IMR-90 (cell line): ENCODE measurements around the gene EXOC6B. TPM values are rescaled to one million over a fixed set of nuclear protein-coding genes. Genes with fewer than 3 reads are reported as not detected.

Experiments used
- ATAC-seq: fragments of 200-7000 bp; cut with Tn5 transposase; 2 replicates; pipeline ENCODE4 v1.9.1; 2020; ENCODE audit warnings: low read depth, mild to moderate bottlenecking, moderate library complexity
- BruUV-seq: library from RNA; stranded (reverse); fragments of 400-500 nt; replicated peaks from 2 replicates; lab custom pipeline; 2021; lab: Mats Ljungman, UMichigan
- CTCF ChIA-PET: fragments of 300-600 bp; formaldehyde crosslinking; extraction: SDS; loops from one replicate; lab custom pipeline; 2021; ENCODE audit warnings: antibody characterized with exemption; lab: Yijun Ruan, JAX
- POLR2A ChIA-PET: fragments of 300-600 bp; sonication (Branson Sonifier 250); formaldehyde crosslinking; loops from one replicate; lab custom pipeline; 2022; ENCODE audit warnings: antibody characterized with exemption; ENCODE audit not compliant: unreplicated experiment; lab: Charles Lee
- DNase-seq: peaks from one replicate; pipeline ENCODE4 v3.0.0; 2013
- H2AFZ ChIP-seq: replicated peaks from 2 replicates; pipeline ENCODE3; 2013; ENCODE audit warnings: low read length, mild to moderate bottlenecking; ENCODE audit not compliant: poor library complexity
- H2AK5ac ChIP-seq: 2 replicates; pipeline ENCODE4 v1.6.1; 2013; ENCODE audit warnings: low read depth, low read length, inconsistent platforms
- H2AK9ac ChIP-seq: replicated peaks from 2 replicates; pipeline ENCODE3; 2013; ENCODE audit warnings: mild to moderate bottlenecking, low read depth, low read length, moderate library complexity; ENCODE audit not compliant: poor library complexity
- H2BK120ac ChIP-seq: 2 replicates; pipeline ENCODE4 v1.6.1; 2013; ENCODE audit warnings: low read depth, low read length, inconsistent platforms
- H2BK15ac ChIP-seq: 3 replicates; pipeline ENCODE4 v1.6.1; 2013; ENCODE audit warnings: low read depth, low read length, inconsistent platforms
- H2BK20ac ChIP-seq: 2 replicates; pipeline ENCODE4 v1.6.1; 2013; ENCODE audit warnings: low read depth, mild to moderate bottlenecking, inconsistent platforms, low read length, moderate library complexity
- H2BK5ac ChIP-seq: 2 replicates; pipeline ENCODE4 v1.6.1; 2013; ENCODE audit warnings: mild to moderate bottlenecking, low read depth, low read length, inconsistent platforms; ENCODE audit not compliant: poor library complexity, severe bottlenecking
- H3K14ac ChIP-seq: replicated peaks from 2 replicates; pipeline ENCODE4 v1.6.1; 2013; ENCODE audit warnings: low read depth, low read length, inconsistent platforms
- H3K18ac ChIP-seq: 2 replicates; pipeline ENCODE4 v1.6.1; 2013; ENCODE audit warnings: low read depth, low read length, control low read depth
- H3K23ac ChIP-seq: 2 replicates; pipeline ENCODE4 v1.6.1; 2013; ENCODE audit warnings: low read depth, low read length, inconsistent platforms
- H3K27ac ChIP-seq: 2 replicates; pipeline ENCODE4 v1.5.1; 2013; ENCODE audit warnings: mild to moderate bottlenecking, control low read depth, low read length; ENCODE audit not compliant: insufficient read depth
- H3K27me3 ChIP-seq: 2 replicates; pipeline ENCODE4 v1.6.1; 2013; ENCODE audit warnings: low read length; ENCODE audit not compliant: control insufficient read depth, insufficient read depth
- H3K36me3 ChIP-seq: 2 replicates; pipeline ENCODE4 v1.6.1; 2013; ENCODE audit warnings: low read length, mixed read lengths; ENCODE audit not compliant: control insufficient read depth, insufficient read depth
- H3K4ac ChIP-seq: 2 replicates; pipeline ENCODE4 v1.6.1; 2013; ENCODE audit warnings: low read depth, low read length, inconsistent platforms
- H3K4me1 ChIP-seq: 2 replicates; pipeline ENCODE4 v1.6.1; 2013; ENCODE audit warnings: low read length, mixed read lengths; ENCODE audit not compliant: control insufficient read depth, insufficient read depth
- H3K4me2 ChIP-seq: 2 replicates; pipeline ENCODE4 v1.6.1; 2013; ENCODE audit warnings: low read depth, mild to moderate bottlenecking, control low read depth, low read length, moderate library complexity
- H3K4me3 ChIP-seq: 2 replicates; pipeline ENCODE4 v1.5.1; 2013; ENCODE audit warnings: low read depth, mild to moderate bottlenecking, control low read depth, low read length, moderate library complexity; ENCODE audit not compliant: insufficient read depth
- H3K56ac ChIP-seq: 2 replicates; pipeline ENCODE4 v1.6.1; 2013; ENCODE audit warnings: low read length, inconsistent platforms; ENCODE audit not compliant: insufficient read depth; ENCODE audit errors: extremely low read depth
- H3K79me1 ChIP-seq, 2 experiments: 2 replicates each; pipeline ENCODE4 v1.6.1; 2013; ENCODE audit warnings: low read length in 2 of 2, inconsistent platforms in 1 of 2, low read depth in 1 of 2
- H3K9ac ChIP-seq: 2 replicates; pipeline ENCODE4 v1.6.1; 2013; ENCODE audit warnings: low read depth, low read length, control low read depth
- H3K9me1 ChIP-seq: 2 replicates; pipeline ENCODE4 v1.6.1; 2013; ENCODE audit warnings: low read length, inconsistent platforms; ENCODE audit not compliant: insufficient read depth
- H3K9me3 ChIP-seq: 2 replicates; pipeline ENCODE4 v1.6.1; 2013; ENCODE audit warnings: low read length; ENCODE audit not compliant: control insufficient read depth, insufficient read depth
- H4K20me1 ChIP-seq: 2 replicates; pipeline ENCODE4 v1.6.1; 2013; ENCODE audit warnings: low read length, inconsistent platforms; ENCODE audit not compliant: insufficient read depth
- H4K5ac ChIP-seq: 2 replicates; pipeline ENCODE4 v1.6.1; 2013; ENCODE audit warnings: mild to moderate bottlenecking, low read depth, low read length, control low read depth
- H4K8ac ChIP-seq, 2 experiments: 2 replicates each; pipeline ENCODE4 v1.6.1; 2013; ENCODE audit warnings: low read depth in 2 of 2, low read length in 2 of 2, control low read depth in 1 of 2, inconsistent platforms in 1 of 2
- H4K91ac ChIP-seq: 2 replicates; pipeline ENCODE4 v1.6.1; 2013; ENCODE audit warnings: low read depth, low read length, inconsistent platforms; ENCODE audit not compliant: insufficient read depth
- CEBPB ChIP-seq: IDR thresholded peaks from 2 replicates; pipeline ENCODE4 v1.6.1; 2012; ENCODE audit warnings: low read depth, low read length, improper control_type of control experiment
- MAZ ChIP-seq: IDR thresholded peaks from 2 replicates; pipeline ENCODE4 v1.6.1; 2012; ENCODE audit warnings: low read depth, mild to moderate bottlenecking, low read length, improper control_type of control experiment, moderate library complexity, borderline replicate concordance
- MXI1 ChIP-seq: IDR thresholded peaks from 2 replicates; pipeline ENCODE4 v1.6.1; 2012; ENCODE audit warnings: low read depth, mild to moderate bottlenecking, low read length, moderate library complexity, borderline replicate concordance
- NFE2L2 ChIP-seq: fragments of 150-350 bp; IDR thresholded peaks from 2 replicates; pipeline ENCODE4 v1.6.1; 2016; ENCODE audit warnings: low read depth, mild to moderate bottlenecking, low read length
- RCOR1 ChIP-seq: IDR thresholded peaks from 2 replicates; pipeline ENCODE4 v1.6.1; 2012; ENCODE audit warnings: mild to moderate bottlenecking, low read length, improper control_type of control experiment; ENCODE audit not compliant: insufficient replicate concordance
- RFX5 ChIP-seq: IDR thresholded peaks from 2 replicates; pipeline ENCODE4 v1.8.0; 2012; ENCODE audit warnings: low read depth, mild to moderate bottlenecking, low read length, moderate library complexity
- WGBS, 2 experiments: methylation state at CpG; one replicate each; pipeline versions ENCODE4 v1.1.5 to v1.1.7; 2013; ENCODE audit warnings: missing lambda C conversion rate in 2 of 2; ENCODE audit not compliant: insufficient read length in 1 of 2; ENCODE audit errors: extremely low coverage in 2 of 2; 5-methylcytosine and 5-hydroxymethylcytosine counted together
- dilution Hi-C: fragments of 300-500 bp; cut with HindIII; formaldehyde crosslinking; loops from one replicate; pipeline ENCODE4 v1.14.3; 2018; ENCODE audit warnings: low sequenced_read_pairs; ENCODE audit not compliant: unreplicated experiment
- in situ Hi-C: fragments of 300-500 bp; cut with MboI; formaldehyde crosslinking; loops from 3 replicates; pipeline ENCODE4 v1.14.3; 2019; ENCODE audit warnings: low sequenced_read_pairs, inconsistent platforms, mixed read lengths
- intact Hi-C: fragments of 100-400 bp; cut with micrococcal nuclease; formaldehyde crosslinking; loops from 2 replicates; pipeline ENCODE4 v1.10.0; 2022
- polyA plus RNA-seq, 3 experiments: library from polyadenylated mRNA; depleted of rRNA; stranded (reverse); fragments of >200 nt; gene quantifications; 2 replicates each; pipeline ENCODE4 v1.2.3, GENCODE V29; 2012; ENCODE audit warnings: low replicate concordance in 1 of 3
- total RNA-seq: library from RNA; depleted of rRNA; stranded (reverse); fragments of >200 nt; gene quantifications from 2 replicates; pipeline ENCODE4 v1.2.3, GENCODE V29; 2012
- TF ChIP-seq, protein P1 (sequence below): conservative IDR thresholded peaks from 2 replicates; pipeline ENCODE4 v1.5.1; 2012; ENCODE audit warnings: mild to moderate bottlenecking, low read depth, low read length, improper control_type of control experiment

Gene EXOC6B
- total and polyA plus RNA-seq, 2 of the 4 experiments (the other 2 are of a cell fraction), result 10.2 to 29.4 TPM

DNA sequence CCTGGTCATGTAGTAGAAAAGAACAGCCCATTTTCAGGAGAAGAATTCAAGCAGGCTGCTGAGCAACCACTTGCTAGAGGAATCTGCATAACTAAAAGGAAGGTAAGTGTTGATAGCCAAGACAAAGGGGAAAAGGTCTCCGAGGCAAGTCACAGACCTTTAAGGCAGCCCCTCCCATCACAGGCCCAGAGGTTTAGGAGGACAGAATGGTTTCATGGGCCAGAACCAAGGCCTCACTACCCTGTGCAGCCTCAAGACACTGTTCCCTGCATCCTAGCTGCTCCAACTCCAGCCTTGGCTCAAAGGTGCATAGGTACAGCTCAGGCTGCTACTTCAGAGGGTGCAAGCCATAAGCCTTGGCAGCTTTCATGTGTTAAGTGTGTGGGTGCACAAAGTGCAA, 439.5 kb downstream of the EXOC6B start:
- Histone ChIP-seq H2AFZ (no peak overlapping the region), H2BK120ac (no peak overlapping the region), H3K4ac (no peak overlapping the region), H3K18ac (no peak overlapping the region), H2BK5ac (no peak overlapping the region), H3K56ac (no peak overlapping the region), H3K9ac (no peak overlapping the region), H4K91ac (no peak overlapping the region), H3K79me1 (no peaks in the 10 kb centered on the region; a peak in 1 of 4 replicates), H3K36me3 (no peaks in the 10 kb centered on the region), H3K9me3 (peaks cover 3% of the 10 kb centered on the region; the same call in 1 of the 2 replicates), H4K5ac (no peak overlapping the region), H3K4me3 (no peak overlapping the region), H3K9me1 (no peaks in the 10 kb centered on the region), H2BK15ac (no peak overlapping the region), H4K8ac (no peak overlapping the region), H2AK9ac (no peak overlapping the region), H3K4me1 (no peaks in the 10 kb centered on the region), H3K27ac (no peak overlapping the region), H4K20me1 (no peaks in the 10 kb centered on the region), H2BK20ac (no peak overlapping the region), H3K14ac (no peak overlapping the region), H3K23ac (no peak overlapping the region), H3K4me2 (no peak overlapping the region), H2AK5ac (no peak overlapping the region), H3K27me3 (no peaks in the 10 kb centered on the region)
- WGBS, 2 experiments, result no CpG with 5 or more reads among the region's 1 CpG
- CTCF ChIA-PET, result no interaction called here
- TF ChIP-seq RCOR1 (no peak), NFE2L2 (no peak), CEBPB (no peak), RFX5 (no peak), MXI1 (no peak), MAZ (no peak)
- TF ChIP-seq, protein P1, sequence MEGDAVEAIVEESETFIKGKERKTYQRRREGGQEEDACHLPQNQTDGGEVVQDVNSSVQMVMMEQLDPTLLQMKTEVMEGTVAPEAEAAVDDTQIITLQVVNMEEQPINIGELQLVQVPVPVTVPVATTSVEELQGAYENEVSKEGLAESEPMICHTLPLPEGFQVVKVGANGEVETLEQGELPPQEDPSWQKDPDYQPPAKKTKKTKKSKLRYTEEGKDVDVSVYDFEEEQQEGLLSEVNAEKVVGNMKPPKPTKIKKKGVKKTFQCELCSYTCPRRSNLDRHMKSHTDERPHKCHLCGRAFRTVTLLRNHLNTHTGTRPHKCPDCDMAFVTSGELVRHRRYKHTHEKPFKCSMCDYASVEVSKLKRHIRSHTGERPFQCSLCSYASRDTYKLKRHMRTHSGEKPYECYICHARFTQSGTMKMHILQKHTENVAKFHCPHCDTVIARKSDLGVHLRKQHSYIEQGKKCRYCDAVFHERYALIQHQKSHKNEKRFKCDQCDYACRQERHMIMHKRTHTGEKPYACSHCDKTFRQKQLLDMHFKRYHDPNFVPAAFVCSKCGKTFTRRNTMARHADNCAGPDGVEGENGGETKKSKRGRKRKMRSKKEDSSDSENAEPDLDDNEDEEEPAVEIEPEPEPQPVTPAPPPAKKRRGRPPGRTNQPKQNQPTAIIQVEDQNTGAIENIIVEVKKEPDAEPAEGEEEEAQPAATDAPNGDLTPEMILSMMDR, result no peak
- POLR2A ChIA-PET, result no interaction called here
- dilution Hi-C loops (no loop called here), intact Hi-C loops (no loop called here), in situ Hi-C loops (no loop called here)
- BruUV-seq, result no TSS peak
- DNase-seq, result no peak
- no peak for ATAC-seq
